Kidney (tissue), 14 donors: ENCODE data around the gene ANGPTL1. TPM values are rescaled to one million over a fixed set of nuclear protein-coding genes. Genes with fewer than 3 reads are reported as not detected.

ENCODE experiments used
- DNase-seq, 5 donors: peaks; one replicate each; pipeline ENCODE4 v3.0.0-alpha.2; 2013 to 2020
- FAIRE-seq: peaks from 2 replicates; lab custom pipeline; 2012; peaks lifted over from hg19 to GRCh38; lab: Jason Lieb, UNC
- H3K27ac ChIP-seq, 2 donors: one replicate each; pipeline ENCODE4 v1.7.0; 2013; ENCODE audit warnings: low read depth in 2 of 2, low read length in 2 of 2, inconsistent platforms in 1 of 2
- H3K27me3 ChIP-seq: one replicate; pipeline ENCODE4 v1.7.1; 2013; ENCODE audit warnings: low read length, inconsistent platforms; ENCODE audit not compliant: control insufficient read depth, insufficient read depth
- H3K36me3 ChIP-seq, 3 donors: one replicate each; pipeline versions ENCODE4 v1.7.0 to v1.7.1; 2013; ENCODE audit warnings: low read length in 3 of 3, control low read depth in 1 of 3, inconsistent platforms in 1 of 3; ENCODE audit not compliant: insufficient read depth in 3 of 3, control insufficient read depth in 2 of 3
- H3K4me1 ChIP-seq, 3 donors: one replicate each; pipeline versions ENCODE4 v1.7.0 to v1.7.1; 2013; ENCODE audit warnings: low read length in 3 of 3, inconsistent platforms in 1 of 3, low read depth in 1 of 3; ENCODE audit not compliant: control insufficient read depth in 2 of 3, insufficient read depth in 2 of 3
- H3K4me3 ChIP-seq, 3 donors: one replicate each; pipeline versions ENCODE4 v1.7.0 to v1.8.1; 2013; ENCODE audit warnings: low read length in 3 of 3, control low read depth in 1 of 3, inconsistent platforms in 1 of 3
- H3K9ac ChIP-seq, 3 donors: one replicate each; pipeline versions ENCODE4 v1.7.0 to v1.7.1; 2013; ENCODE audit warnings: low read length in 3 of 3, control low read depth in 1 of 3, inconsistent platforms in 1 of 3
- H3K9me3 ChIP-seq, 3 donors: one replicate each; pipeline versions ENCODE4 v1.7.0 to v1.7.1; 2013; ENCODE audit warnings: low read length in 3 of 3, control low read depth in 1 of 3, inconsistent platforms in 1 of 3; ENCODE audit not compliant: control insufficient read depth in 2 of 3, insufficient read depth in 1 of 3
- CTCF ChIP-seq: IDR thresholded peaks from 3 replicates; pipeline ENCODE4 v1.5.1; 2012; ENCODE audit warnings: mild to moderate bottlenecking, moderate library complexity, borderline replicate concordance; ENCODE audit not compliant: insufficient read depth; ENCODE audit errors: extremely low read depth
- intact Hi-C: fragments of 100-400 bp; cut with DNase I; formaldehyde crosslinking; loops from one replicate; pipeline ENCODE4 v1.11.1; 2022
- polyA plus RNA-seq: library from polyadenylated mRNA; stranded (reverse); fragments of 350-450 nt; fragmentation: Illumina TruSeq; extraction: RNeasy Lipid Tissue Mini Kit (QIAGEN cat#74804); gene quantifications from one replicate; pipeline ENCODE4 v1.2.3, GENCODE V29; 2014; ENCODE audit warnings: low read depth, low replicate concordance; ENCODE audit not compliant: insufficient read depth
- total RNA-seq: library from RNA; stranded (reverse); fragmentation: NEBNext Ultra II Directional; extraction: Animal tissue kit (Norgen Biotek cat#: 25700); gene quantifications from one replicate; pipeline ENCODE4 v1.2.1, GENCODE V29; 2021
- donor health status: control.
- donor health status: control.
- donor health status: control.
- donor health status: control.
- donor health status: control.
- donor health status: DM: yes; HTN: yes; CAD: no.
- donor health status: Normal renal cell carcinoma (clear cell type).

ANGPTL1 gene
- total and polyA plus RNA-seq, 2 donors from 2014 or later: 8.2 to 24.5 TPM

- DNase-seq (no peak), FAIRE-seq (no peak)
- no peak overlapping the region for H3K4me3 ChIP-seq
- no peaks in the 10 kb centered on the region for H3K27me3 ChIP-seq
- peaks cover 0 to 3% (median 0%) of the 10 kb centered on the region in 3 donors for H3K36me3 ChIP-seq
- no peaks in the 10 kb centered on the region for H3K4me1 ChIP-seq
- no peak overlapping the region for H3K9ac ChIP-seq
- no peak overlapping the region for H3K27ac ChIP-seq
- H3K9me3 ChIP-seq: no peaks in the 10 kb centered on the region
- intact Hi-C loops: no loop called here
- TF ChIP-seq CTCF: no peak
Observed at GRCh38 chr1:178864326-178864725, 6.6 kb downstream of the ANGPTL1 start.

- intact Hi-C loops: no loop called here
- no peak for FAIRE-seq
- no peak overlapping the region for H3K27ac ChIP-seq
Observed at GRCh38 chr1:178862864-178863263, 8.0 kb downstream of the ANGPTL1 start.

GRCh38 chr1:178862416-178862815, 8.5 kb downstream of the ANGPTL1 start:
- H3K27ac ChIP-seq: no peak overlapping the region
- intact Hi-C loops: no loop called here
- no peak for TF ChIP-seq CTCF
- no peak overlapping the region for H3K9ac ChIP-seq
- no peaks in the 10 kb centered on the region for H3K4me1 ChIP-seq
- DNase-seq (no peak), FAIRE-seq (no peak)
- H3K9me3 ChIP-seq: no peaks in the 10 kb centered on the region
- H3K36me3 ChIP-seq: peaks cover 0 to 3% (median 0%) of the 10 kb centered on the region in 3 donors
- H3K27me3 ChIP-seq: no peaks in the 10 kb centered on the region
- no peak overlapping the region for H3K4me3 ChIP-seq

More at GRCh38 chr1:178862864-178863263, 8.0 kb downstream of the ANGPTL1 start:
- Histone ChIP-seq H3K27me3 (no peaks in the 10 kb centered on the region), H3K4me3 (no peak overlapping the region), H3K9ac (no peak overlapping the region), H3K9me3 (no peaks in the 10 kb centered on the region), H3K4me1 (no peaks in the 10 kb centered on the region), H3K36me3 (peaks cover 0 to 3% (median 0%) of the 10 kb centered on the region in 3 donors)
- TF ChIP-seq CTCF: no peak
- no peak for DNase-seq

- Histone ChIP-seq H3K36me3 (no peaks in the 10 kb centered on the region), H3K27me3 (no peaks in the 10 kb centered on the region), H3K27ac (no peak overlapping the region), H3K4me3 (no peak overlapping the region), H3K9me3 (no peaks in the 10 kb centered on the region), H3K9ac (no peak overlapping the region), H3K4me1 (no peaks in the 10 kb centered on the region)
- no peak for TF ChIP-seq CTCF
- intact Hi-C loops: no loop called here
- DNase-seq (no peak), FAIRE-seq (no peak)
Observed at GRCh38 chr1:178857126-178857525, 13.8 kb downstream of the ANGPTL1 start.
